GM10847 (cell line): Measurements from ENCODE around the gene METTL27.

ENCODE experiments used
- POLR2A ChIP-seq: IDR thresholded peaks from 2 replicates; pipeline ENCODE4 v1.6.1; 2011; ENCODE audit not compliant: insufficient read length; ENCODE audit errors: extremely low read depth

Gene METTL27

DNA sequence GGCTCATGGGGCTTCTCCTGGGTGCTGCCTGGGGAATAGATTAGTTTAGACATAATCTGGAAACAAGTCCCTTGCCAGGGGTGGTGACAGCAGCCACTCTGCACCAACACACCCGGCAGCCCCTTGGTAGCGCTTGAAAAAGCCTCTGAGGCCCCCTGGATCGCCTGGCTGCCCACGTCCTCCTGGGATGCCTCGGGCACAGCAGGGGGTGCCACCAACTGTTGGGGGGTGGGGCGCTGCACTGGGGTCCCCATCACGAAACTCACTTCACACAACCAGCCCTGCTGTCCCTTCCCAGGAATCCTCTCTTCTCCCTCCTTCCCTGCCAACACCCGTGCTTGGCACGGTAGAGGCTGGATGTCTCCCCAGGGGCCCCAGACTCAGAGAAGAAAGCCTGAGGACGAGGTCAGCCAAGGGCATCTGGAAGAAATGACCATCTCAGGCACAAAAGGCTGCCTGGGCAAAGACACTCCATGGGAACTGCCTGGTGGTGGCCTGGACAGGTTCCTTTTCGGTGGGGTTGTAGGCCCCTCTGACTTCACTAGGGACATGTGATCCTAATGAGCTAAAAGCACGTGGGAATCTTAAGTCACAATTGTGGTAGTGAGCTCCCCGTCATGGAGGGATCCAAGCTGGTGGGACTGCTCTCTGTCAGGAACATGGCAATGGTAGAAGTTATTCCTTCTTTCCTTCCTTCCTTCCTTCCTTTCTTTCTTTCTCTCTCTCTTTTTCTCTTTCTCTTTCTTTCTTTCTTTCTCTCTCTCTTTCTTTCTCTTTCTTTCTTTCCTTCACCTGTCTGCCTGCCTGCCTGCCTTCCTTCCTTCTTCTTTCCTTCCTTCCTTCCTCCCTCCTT, 30.0 kb upstream of the METTL27 start:
- no peak for TF ChIP-seq POLR2A

DNA sequence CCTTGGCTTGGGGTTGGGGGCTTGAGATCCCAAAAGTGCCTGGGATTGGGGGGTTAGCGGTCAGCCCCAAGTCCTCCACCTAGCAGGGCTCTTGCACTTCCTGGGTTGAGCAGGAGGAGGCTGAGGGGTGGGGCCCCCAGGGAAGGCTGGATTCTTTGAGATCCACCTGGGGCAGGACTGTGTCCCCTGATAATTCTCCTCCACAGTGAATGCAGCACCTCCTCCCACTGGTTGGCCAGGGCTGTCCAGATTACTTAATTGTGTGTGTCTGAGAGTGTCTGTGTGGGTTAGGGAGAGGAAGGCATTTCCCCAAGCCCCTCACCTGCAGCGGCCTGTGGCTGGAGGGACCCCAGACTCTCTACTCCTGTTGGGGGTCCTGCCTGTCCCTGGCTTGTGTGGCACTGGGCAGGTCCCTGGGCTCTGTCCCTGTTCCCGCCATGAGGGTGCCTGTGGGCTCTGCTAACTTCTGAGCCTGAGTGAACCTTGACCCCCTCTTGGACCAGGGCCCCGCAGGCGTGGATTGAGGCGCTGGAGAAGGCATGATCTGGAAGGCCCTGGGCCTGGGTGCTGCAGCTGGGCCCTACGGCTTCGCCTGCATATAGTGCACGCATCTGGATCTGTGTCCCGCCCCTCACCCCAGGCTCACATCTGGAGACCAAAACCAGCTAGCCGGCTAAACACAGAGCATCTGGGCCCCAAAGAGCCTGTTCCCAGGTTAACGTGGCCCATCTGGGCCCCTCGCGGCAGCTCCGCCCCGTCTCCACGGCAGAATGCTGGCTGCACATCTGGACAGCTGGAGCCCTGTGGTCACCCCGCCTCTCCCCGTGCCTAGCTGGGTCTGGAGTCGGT, 29.1 kb upstream of the METTL27 start:
- TF ChIP-seq POLR2A: no peak

DNA sequence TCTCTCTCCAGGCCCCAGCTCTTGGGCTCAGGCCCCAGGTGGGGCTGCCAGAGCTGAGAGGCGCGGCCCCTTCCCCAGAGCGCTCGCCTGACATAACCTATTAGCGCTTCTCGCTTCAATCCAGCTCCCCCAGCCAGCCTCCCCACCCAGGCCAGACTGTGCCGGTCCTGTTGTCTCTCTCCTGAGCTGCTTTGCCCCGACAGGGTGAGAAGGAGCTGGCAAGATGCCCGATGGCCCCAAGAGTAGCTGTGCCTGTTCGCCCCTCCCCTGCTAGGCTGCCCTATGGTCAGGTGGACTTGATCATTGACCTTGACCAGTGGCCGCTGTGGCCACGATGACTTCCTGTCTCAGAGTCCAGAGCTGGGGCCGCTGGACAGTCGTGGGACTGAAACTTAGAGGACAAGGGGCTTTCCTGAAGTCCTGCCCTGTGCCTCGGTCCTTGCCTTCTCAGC, 27.8 kb upstream of the METTL27 start:
- no peak for TF ChIP-seq POLR2A

DNA sequence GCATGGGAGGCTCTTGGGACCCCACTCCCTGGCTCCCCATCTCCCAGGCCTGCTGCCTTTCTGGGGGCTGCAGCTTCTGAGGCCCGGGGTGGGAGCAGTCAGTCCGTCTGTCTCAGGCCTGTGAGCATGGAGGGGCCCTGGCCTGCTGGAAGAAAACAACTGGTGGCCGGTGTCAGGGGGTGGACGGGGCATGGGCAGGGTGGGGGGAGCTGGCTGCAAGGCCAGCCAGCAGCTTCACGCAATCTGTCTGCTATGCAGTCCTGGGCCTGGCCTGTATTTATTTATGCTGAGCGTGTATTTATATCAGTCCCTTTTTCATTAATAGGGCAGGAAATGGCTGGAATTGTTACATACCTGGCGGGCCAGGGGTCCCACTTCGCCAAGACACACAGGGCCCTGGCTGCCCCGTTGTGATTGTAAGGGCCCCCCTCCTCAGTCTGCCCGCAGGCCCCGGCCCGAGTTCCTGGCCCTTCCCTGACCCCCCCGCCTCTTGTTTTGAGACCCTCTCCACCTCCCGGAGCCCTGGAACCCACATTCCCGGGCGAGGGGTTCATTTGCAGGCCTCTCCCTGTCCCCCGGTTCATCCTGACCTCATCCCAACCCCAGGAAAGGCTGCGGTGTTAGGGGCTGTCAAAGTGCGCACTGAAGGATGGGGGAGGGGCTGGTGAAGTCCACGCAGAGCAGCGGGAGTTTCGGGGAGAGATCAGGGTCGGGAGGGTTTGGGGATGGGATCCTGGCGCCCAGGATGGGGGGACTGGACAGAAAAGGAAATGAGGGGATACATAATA, 26.9 kb upstream of the METTL27 start:
- TF ChIP-seq POLR2A: no peak

DNA sequence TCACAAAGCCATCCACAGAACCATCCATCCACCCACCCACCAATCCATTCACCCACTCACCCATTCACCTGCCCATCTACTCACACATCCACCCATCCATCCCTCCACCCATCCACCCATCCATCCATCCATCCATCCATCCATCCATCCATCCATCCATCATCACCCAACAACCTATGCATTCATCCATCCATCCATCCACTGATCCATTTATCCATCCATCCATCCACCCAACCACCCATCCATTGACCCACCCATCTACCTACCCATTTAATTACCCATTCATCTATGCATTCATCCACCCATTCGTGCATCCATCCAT, 24.1 kb upstream of the METTL27 start:
- TF ChIP-seq POLR2A: no peak

DNA sequence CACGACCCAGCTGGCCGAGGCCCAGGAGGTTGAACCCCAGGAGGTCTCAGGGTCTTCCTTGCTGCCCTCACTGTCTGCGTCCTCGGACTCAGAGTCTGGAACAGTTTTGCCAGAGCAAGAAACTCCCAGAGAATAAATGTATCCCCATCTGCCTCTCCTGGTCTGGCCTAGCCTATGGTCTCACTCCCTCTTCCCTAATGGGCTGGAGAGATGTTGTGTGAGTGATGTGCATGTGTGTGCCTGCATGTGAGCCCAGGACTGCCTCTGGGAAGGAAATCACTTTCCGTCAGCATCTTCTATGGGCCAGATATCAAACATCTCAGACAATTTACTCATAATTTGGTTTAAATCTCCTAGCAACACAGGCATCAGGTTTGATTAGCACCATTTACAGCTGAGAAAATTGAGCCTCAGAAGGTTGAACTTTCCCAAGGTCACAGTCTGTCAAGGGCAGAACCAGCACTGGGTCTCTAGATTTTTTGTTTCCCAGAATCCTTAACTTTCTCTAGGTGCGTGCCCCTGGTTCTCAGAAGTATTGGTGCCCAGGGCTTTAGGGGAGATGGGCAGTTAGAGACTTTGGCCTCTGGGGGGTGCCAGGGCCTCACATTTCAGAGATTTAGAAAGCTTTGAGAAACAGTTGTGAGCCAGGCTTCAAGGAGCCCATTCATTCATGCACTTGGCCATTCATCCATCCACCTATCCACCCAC, 23.6 kb upstream of the METTL27 start:
- TF ChIP-seq POLR2A: no peak

DNA sequence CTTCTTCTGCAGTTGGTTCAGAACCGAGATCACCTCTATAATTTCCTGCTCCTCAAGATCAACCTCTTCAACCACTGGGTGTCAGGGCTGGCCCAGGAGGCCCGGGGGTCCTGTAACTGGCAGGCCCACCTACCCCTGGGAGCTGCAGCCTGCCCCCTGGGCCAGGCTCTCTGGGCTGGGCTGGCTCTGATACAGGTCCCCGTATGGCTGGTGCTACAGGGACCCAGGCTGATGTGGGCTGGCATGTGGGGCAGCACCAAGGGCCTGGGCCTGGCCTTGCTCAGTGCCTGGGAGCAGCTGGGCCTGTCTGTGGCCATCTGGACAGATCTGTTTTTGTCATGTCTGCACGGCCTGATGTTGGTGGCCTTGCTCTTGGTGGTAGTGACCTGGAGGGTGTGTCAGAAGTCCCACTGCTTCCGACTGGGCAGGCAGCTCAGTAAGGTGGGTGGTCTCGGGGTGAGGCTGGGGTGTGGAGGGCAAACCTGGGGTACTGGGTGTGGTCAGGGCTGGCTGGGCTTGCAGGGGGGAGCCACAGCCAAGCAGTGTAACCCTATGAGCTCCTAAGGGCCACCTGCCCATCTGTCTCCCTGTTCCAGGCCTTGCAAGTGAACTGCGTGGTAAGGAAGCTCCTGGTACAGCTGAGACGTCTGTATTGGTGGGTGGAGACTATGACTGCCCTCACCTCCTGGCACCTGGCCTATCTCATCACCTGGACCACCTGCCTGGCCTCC, 22.8 kb upstream of the METTL27 start:
- no peak for TF ChIP-seq POLR2A

DNA sequence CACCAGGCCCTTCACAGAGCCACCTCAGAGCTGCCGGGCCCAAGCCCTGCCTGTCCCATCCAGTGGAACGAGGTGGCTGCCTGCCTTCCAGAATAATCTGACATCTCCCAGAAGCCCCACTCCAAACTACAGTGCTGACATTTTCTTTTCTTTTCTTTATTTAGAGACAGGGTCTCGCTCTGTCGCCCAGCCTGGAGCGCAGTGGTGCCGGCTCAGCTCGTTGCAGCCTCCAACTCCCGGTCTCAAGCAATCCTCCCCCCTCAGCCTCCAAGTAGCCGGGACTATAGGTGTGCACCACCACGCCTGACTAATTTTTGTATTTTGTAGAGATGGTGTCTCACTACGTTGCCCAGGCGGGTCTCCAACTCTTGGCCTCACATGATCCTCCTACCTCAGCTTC, 19.0 kb upstream of the METTL27 start:
- TF ChIP-seq POLR2A: no peak

DNA sequence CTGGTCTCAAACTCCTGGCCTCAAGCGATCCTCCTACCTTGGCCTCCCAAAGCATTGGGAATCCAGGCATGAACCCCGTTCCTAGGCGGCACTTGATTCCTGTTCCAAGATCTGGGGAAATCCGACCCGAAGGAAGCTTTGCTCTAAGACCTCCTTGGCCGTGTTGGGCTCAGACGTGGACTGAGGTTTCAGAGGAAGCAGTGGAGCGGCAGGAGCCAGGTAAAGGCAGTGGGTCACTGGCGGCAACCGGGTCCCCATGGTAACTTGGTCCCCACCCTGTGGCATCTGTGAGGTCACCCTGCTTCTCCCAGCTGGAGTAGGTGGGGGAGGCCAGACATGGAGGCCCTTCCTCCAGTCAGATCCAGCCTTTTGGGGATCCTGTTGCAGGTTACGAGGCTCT, 18.5 kb upstream of the METTL27 start, which contains the start of gene TMEM270:
Gene TMEM270, plus strand, starts transcription at position 301 of the 400 bp plus-strand sequence. Its CDS starts 36 bp downstream, at position 337.
- TF ChIP-seq POLR2A: no peak

DNA sequence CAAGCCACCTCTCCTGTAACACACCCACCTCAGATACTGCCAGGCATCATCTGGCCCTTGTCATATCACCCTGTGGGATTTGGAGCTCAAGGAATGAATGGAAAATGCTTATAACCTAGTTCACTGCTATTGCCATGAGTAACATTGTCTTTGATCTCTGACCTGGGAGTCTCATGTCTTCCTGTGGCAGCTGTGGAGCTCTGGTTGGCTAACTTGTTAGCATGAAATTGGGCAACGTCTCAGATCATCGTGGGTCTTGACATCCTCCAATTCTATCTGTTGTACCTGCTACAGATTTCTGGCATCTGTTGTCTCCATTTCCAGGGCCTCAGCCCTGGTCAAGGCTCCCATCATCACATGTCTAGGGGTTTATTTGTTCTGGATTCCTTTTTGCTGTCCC, 16.5 kb upstream of the METTL27 start:
- no peak for TF ChIP-seq POLR2A

DNA sequence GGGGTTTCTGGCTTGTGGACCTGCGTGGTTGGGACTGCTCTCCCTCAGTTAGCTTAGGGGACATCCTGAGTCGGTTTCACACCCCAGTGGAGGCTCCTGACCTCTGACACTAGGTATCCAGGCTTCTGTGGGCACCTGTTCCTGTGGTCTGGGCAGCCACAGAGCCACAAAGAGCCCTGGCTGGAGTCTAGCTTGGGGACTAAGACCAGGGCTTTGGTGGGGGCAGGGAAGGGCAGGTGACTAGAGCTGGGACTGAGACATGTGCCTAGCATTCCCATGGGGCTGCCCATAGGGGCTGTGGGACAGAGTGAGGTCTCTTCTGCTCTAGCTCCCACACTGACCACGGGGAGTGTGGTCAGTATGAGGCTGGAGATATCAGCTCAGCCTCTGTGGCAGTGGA, 14.6 kb upstream of the METTL27 start:
- no peak for TF ChIP-seq POLR2A

DNA sequence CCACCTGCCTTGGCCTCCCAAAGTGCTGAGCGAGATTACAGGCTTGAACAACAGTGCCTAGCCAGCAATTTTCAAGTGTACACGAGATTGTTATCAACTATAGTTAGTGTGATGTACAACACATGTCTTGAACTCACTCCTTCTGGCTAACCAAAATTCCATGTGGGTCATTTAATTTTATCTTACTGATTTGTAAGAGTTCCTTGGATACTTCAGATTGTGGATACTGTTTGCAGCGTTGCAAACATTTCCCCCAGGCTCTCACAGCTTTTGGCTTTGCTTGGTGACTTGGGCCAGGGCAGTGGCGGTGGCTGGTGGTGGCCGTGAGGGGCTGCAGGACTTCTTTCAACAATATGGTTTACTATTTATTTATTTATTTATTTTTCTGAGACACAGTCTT, 10.2 kb upstream of the METTL27 start:
- TF ChIP-seq POLR2A: no peak

DNA sequence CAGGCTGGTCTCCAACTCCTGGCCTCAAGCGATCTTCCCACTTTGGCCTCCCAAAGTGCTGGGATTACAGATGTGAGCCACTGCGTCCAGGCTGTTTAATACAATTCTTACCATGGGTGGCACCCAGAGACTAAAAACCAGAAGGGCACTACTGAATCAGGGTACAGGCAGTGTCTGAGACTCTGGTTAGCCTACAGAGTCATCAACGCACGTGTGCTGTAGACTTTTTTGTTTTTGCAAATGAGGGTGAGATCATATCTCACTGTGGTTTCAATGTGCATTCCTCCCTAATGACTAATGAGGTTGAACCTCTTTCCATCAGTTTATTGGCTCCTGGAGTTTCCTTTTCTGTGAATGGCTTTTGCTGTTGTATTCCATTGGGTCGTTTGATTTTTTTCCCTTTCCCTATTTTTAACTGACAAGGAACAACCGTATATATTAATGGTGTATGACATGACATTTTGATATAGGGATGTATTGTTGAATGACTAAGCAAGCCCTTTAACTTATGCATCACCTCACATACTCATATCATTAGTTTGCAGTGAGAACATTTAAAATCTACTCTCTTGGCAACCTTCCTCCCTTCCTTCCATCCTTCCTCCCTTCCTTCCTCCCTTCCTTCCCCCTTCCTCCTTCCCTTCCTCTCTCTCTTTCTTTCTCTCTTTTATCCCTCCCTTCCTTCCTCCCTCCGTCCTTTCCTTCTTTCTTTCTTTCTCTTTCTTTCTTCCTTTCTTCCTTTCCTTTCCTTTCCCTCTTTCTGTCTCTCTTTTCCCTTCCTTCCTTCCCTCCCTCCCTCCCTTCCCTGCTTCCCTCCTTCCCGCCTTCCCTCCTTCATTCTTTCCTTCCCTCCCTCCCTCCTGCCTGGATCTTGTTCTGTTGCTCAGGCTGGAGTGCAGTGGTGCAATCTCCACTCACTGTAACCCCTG, 9.4 kb upstream of the METTL27 start:
- no peak for TF ChIP-seq POLR2A
